ENCODE data around the gene KLHDC7A. TPM values are rescaled to one million over a fixed set of nuclear protein-coding genes. Genes with fewer than 3 reads are reported as not detected.

KLHDC7A gene
- total RNA-seq, 1 experiment from 2014 or later = not detected

DNA sequence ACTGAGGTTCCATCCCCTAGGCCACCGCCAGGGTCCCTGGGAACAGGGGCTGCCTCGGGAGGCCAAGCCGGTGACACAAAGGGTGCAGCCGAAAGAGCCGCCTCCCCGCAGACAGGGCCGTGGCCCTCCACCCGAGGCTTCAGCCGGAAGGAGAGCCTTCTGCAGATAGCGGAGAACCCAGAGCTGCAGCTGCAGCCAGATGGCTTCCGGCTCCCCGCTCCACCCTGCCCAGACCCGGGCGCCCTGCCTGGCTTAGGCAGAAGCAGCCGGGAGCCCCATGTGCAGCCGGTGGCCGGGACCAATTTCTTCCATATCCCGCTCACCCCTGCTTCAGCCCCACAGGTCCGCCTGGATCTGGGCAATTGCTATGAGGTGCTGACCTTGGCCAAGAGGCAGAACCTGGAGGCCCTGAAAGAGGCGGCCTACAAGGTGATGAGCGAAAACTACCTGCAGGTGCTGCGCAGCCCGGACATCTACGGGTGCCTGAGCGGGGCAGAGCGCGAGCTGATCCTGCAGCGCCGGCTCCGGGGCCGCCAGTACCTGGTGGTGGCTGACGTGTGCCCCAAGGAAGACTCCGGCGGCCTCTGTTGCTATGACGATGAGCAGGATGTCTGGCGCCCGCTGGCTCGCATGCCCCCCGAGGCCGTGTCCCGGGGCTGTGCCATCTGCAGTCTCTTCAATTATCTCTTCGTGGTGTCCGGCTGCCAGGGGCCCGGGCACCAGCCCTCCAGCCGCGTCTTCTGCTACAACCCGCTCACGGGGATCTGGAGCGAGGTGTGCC, 1.4 kb downstream of the KLHDC7A start:
- CTCF ChIA-PET = no interaction called here
- no TSS peak for BruUV-seq (replicated peaks)
- DNase-seq (ENCODE audit: unreplicated experiment) = no peak

DNA sequence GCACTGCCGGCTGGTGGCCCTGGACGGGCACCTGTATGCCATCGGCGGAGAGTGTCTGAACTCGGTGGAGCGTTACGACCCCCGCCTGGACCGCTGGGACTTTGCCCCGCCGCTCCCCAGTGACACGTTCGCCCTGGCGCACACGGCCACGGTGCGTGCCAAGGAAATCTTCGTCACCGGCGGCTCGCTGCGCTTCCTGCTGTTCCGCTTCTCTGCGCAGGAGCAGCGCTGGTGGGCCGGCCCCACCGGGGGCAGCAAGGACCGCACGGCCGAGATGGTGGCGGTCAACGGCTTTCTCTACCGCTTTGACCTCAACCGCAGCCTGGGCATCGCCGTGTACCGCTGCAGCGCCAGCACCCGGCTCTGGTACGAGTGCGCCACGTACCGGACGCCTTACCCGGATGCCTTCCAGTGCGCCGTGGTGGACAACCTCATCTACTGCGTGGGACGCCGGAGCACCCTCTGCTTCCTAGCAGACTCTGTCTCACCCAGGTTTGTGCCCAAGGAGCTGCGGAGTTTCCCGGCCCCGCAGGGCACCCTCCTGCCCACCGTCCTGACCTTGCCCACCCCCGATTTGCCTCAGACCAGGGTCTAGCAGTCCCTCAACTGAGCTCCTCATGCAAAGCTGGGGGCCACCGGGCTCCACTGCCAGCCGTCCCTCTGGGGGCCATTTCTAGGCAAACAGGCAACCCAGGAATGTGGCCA, 2.1 kb downstream of the KLHDC7A start:
- intact Hi-C loops (cut with micrococcal nuclease) = no loop called here
- Mint-ChIP-seq H3K27ac (ENCODE audit: low read depth, unreplicated experiment) (no peak overlapping the region), H3K4me1 (ENCODE audit: insufficient read depth, unreplicated experiment) (peaks cover 9% of the 10 kb centered on the region), H3K4me3 (ENCODE audit: unreplicated experiment) (no peak overlapping the region), H3K9me3 (ENCODE audit: unreplicated experiment) (peaks cover 4% of the 10 kb centered on the region), H3K27me3 (ENCODE audit: insufficient read depth, unreplicated experiment) (no peaks in the 10 kb centered on the region), H3K36me3 (ENCODE audit: insufficient read depth, unreplicated experiment) (no peaks in the 10 kb centered on the region)
- POLR2A ChIA-PET = no interaction called here
- no TSS peak for BruUV-seq (replicated peaks)
- TF ChIP-seq, protein P1, sequence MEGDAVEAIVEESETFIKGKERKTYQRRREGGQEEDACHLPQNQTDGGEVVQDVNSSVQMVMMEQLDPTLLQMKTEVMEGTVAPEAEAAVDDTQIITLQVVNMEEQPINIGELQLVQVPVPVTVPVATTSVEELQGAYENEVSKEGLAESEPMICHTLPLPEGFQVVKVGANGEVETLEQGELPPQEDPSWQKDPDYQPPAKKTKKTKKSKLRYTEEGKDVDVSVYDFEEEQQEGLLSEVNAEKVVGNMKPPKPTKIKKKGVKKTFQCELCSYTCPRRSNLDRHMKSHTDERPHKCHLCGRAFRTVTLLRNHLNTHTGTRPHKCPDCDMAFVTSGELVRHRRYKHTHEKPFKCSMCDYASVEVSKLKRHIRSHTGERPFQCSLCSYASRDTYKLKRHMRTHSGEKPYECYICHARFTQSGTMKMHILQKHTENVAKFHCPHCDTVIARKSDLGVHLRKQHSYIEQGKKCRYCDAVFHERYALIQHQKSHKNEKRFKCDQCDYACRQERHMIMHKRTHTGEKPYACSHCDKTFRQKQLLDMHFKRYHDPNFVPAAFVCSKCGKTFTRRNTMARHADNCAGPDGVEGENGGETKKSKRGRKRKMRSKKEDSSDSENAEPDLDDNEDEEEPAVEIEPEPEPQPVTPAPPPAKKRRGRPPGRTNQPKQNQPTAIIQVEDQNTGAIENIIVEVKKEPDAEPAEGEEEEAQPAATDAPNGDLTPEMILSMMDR (IDR thresholded peaks at IDR 0.05; ENCODE audit: unreplicated experiment) = no peak
- CTCF ChIA-PET = no interaction called here
- no peak for DNase-seq (ENCODE audit: unreplicated experiment)

More for the DNA sequence above, 1.4 kb downstream of the KLHDC7A start:
- Mint-ChIP-seq H3K36me3 (ENCODE audit: insufficient read depth, unreplicated experiment) (no peaks in the 10 kb centered on the region), H3K27ac (ENCODE audit: low read depth, unreplicated experiment) (no peak overlapping the region), H3K4me1 (ENCODE audit: insufficient read depth, unreplicated experiment) (peaks cover 9% of the 10 kb centered on the region), H3K4me3 (ENCODE audit: unreplicated experiment) (no peak overlapping the region), H3K27me3 (ENCODE audit: insufficient read depth, unreplicated experiment) (no peaks in the 10 kb centered on the region), H3K9me3 (ENCODE audit: unreplicated experiment) (peaks cover 4% of the 10 kb centered on the region)
- POLR2A ChIA-PET = no interaction called here
- TF ChIP-seq, protein P1 (IDR thresholded peaks at IDR 0.05; ENCODE audit: unreplicated experiment) = no peak
- intact Hi-C loops (cut with micrococcal nuclease) = no loop called here

DNA sequence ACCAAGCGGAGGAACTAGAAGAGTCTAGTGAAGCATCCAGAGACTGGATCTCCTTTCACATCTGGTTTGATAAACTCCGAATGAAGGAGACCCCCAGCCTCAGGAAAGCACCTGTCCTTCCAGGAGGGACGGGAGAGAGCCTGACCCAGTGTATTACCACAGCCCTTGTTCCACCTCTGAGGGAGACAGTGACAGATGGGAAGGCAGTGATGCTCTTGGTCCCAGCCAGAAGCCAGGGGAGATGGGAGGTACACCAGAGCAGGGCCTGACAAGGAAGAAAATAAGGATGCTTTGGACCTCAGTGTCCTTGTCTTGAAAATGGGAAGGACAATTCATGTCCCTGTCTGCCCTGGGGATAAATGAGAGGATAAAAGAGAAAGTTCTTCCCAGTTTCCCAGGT, 3.5 kb downstream of the KLHDC7A start:
- peaks cover 4% of the 10 kb centered on the region for H3K9me3 Mint-ChIP-seq (ENCODE audit: unreplicated experiment)
- H3K27ac Mint-ChIP-seq (ENCODE audit: low read depth, unreplicated experiment) = no peak overlapping the region
- TF ChIP-seq, protein P1 (IDR thresholded peaks at IDR 0.05; ENCODE audit: unreplicated experiment) = no peak
- intact Hi-C loops (cut with micrococcal nuclease) = no loop called here
- ChIA-PET POLR2A (no interaction called here), CTCF (no interaction called here)
- no peaks in the 10 kb centered on the region for H3K27me3 Mint-ChIP-seq (ENCODE audit: insufficient read depth, unreplicated experiment)
- no TSS peak for BruUV-seq (replicated peaks)
- DNase-seq (ENCODE audit: unreplicated experiment) = no peak
- no peak overlapping the region for H3K4me3 Mint-ChIP-seq (ENCODE audit: unreplicated experiment)
- H3K36me3 Mint-ChIP-seq (ENCODE audit: insufficient read depth, unreplicated experiment) = no peaks in the 10 kb centered on the region
- H3K4me1 Mint-ChIP-seq (ENCODE audit: insufficient read depth, unreplicated experiment) = peaks cover 9% of the 10 kb centered on the region

DNA sequence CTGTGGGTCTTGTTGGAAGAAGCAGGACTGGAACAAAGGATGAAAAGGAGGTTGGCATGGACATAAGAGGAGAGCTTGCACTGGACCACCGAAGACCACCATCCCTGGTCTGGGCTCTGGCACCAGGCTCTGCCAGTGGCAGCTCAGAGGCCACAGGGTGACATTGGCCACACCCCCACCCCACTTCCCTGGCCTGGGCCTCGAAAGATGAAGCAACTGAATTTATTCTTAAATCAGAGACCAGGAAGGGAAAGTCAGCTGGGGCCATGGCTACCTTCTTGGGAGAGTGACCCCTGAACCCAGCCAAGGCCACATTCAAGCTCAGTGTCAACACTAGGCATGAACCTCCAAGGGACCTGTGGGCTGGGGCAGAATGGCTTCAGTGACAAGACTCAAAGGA, 4.0 kb downstream of the KLHDC7A start:
- no TSS peak for BruUV-seq (replicated peaks)
- H3K9me3 Mint-ChIP-seq (ENCODE audit: unreplicated experiment) = peaks cover 4% of the 10 kb centered on the region
- intact Hi-C loops (cut with micrococcal nuclease) = no loop called here
- ChIA-PET CTCF (no interaction called here), POLR2A (interaction anchor here (0.5 kb wide), 1 partner anchor 718 kb away, joined by 3 read pairs; no protein-coding TSS in a partner anchor)
- H3K36me3 Mint-ChIP-seq (ENCODE audit: insufficient read depth, unreplicated experiment) = no peaks in the 10 kb centered on the region
- no peak overlapping the region for H3K27ac Mint-ChIP-seq (ENCODE audit: low read depth, unreplicated experiment)
- TF ChIP-seq, protein P1 (IDR thresholded peaks at IDR 0.05; ENCODE audit: unreplicated experiment) = no peak
- no peak overlapping the region for H3K4me3 Mint-ChIP-seq (ENCODE audit: unreplicated experiment)
- peaks cover 9% of the 10 kb centered on the region for H3K4me1 Mint-ChIP-seq (ENCODE audit: insufficient read depth, unreplicated experiment)
- no peaks in the 10 kb centered on the region for H3K27me3 Mint-ChIP-seq (ENCODE audit: insufficient read depth, unreplicated experiment)
- DNase-seq (ENCODE audit: unreplicated experiment) = no peak
